PC-3 (cell line): ENCODE measurements around the gene CD80. TPM values are rescaled to one million over a fixed set of nuclear protein-coding genes. Genes with fewer than 3 reads are reported as not detected.

ENCODE experiments used
- ATAC-seq: fragments of 200-7000 bp; cut with Tn5 transposase; 2 replicates; pipeline ENCODE4 v1.9.1; 2020; ENCODE audit warnings: mild to moderate bottlenecking, moderate library complexity
- BruUV-seq: library from RNA; stranded (reverse); fragments of 400-500 nt; replicated peaks from 2 replicates; lab custom pipeline; 2021; lab: Mats Ljungman, UMichigan
- CTCF ChIA-PET: fragments of 300-600 bp; sonication (Branson Sonifier 250); formaldehyde crosslinking; loops from one replicate; lab custom pipeline; 2022; ENCODE audit warnings: antibody characterized with exemption; lab: Charles Lee
- POLR2A ChIA-PET: fragments of 300-600 bp; sonication (Branson Sonifier 250); formaldehyde crosslinking; loops from one replicate; lab custom pipeline; 2022; ENCODE audit warnings: antibody characterized with exemption; ENCODE audit not compliant: unreplicated experiment; lab: Charles Lee
- DNase-seq: peaks from one replicate; pipeline ENCODE4 v3.0.0-alpha.2; 2015
- H2AFZ ChIP-seq: fragments of 300-600 bp; sonication (generic); 2 replicates; pipeline ENCODE4 v1.6.0; 2016; ENCODE audit warnings: antibody characterized with exemption, low read length
- H3F3A ChIP-seq: fragments of 300-600 bp; sonication (generic); one replicate; pipeline ENCODE4 v1.6.0; 2017; ENCODE audit warnings: antibody characterized with exemption, low read length, control low read depth, mild to moderate bottlenecking; ENCODE audit not compliant: unreplicated experiment
- H3K27ac ChIP-seq: fragments of 300-600 bp; sonication (generic); 2 replicates; pipeline ENCODE4 v1.5.1; 2016; ENCODE audit warnings: mild to moderate bottlenecking, low read length
- H3K27me3 ChIP-seq: fragments of 300-600 bp; sonication (generic); 2 replicates; pipeline ENCODE4 v1.6.1; 2016; ENCODE audit warnings: low read length, mixed read lengths
- H3K36me3 ChIP-seq: fragments of 300-600 bp; sonication (generic); 2 replicates; pipeline ENCODE4 v1.6.1; 2016; ENCODE audit warnings: low read depth, mixed run types, low read length, mixed read lengths
- H3K4me1 ChIP-seq: fragments of 300-600 bp; sonication (generic); 2 replicates; pipeline ENCODE4 v1.5.1; 2016; ENCODE audit warnings: low read length; ENCODE audit not compliant: insufficient read depth
- H3K4me2 ChIP-seq: fragments of 300-600 bp; sonication (generic); 2 replicates; pipeline ENCODE4 v1.6.0; 2016; ENCODE audit warnings: low read length
- H3K4me3 ChIP-seq: fragments of 300-600 bp; sonication (generic); 2 replicates; pipeline ENCODE4 v1.5.1; 2016; ENCODE audit warnings: mild to moderate bottlenecking, low read length, mixed read lengths
- H3K79me2 ChIP-seq: fragments of 300-600 bp; sonication (generic); 2 replicates; pipeline ENCODE4 v1.6.1; 2017; ENCODE audit warnings: low read length, mixed read lengths
- H3K9ac ChIP-seq: fragments of 300-600 bp; sonication (generic); 2 replicates; pipeline ENCODE4 v1.6.0; 2016; ENCODE audit warnings: mild to moderate bottlenecking, low read length
- H3K9me2 ChIP-seq: fragments of 300-600 bp; sonication (generic); replicated peaks from 2 replicates; pipeline ENCODE4 v1.6.1; 2016; ENCODE audit warnings: mixed run types, low read length, mixed read lengths
- H3K9me3 ChIP-seq: fragments of 300-600 bp; sonication (generic); 2 replicates; pipeline ENCODE4 v1.6.1; 2016; ENCODE audit warnings: low read length, mixed read lengths
- H4K20me1 ChIP-seq: fragments of 300-600 bp; sonication (generic); 2 replicates; pipeline ENCODE4 v1.6.1; 2016; ENCODE audit warnings: low read length, mixed read lengths
- CTCF ChIP-seq: fragments of 300-600 bp; sonication (generic); conservative IDR thresholded peaks from 2 replicates; pipeline ENCODE4 v1.5.1; 2017; ENCODE audit warnings: antibody characterized with exemption, low read depth, mild to moderate bottlenecking, low read length
- EZH2 ChIP-seq: fragments of 300-600 bp; sonication (generic); IDR thresholded peaks from one replicate; pipeline ENCODE4 v1.6.1; 2017; ENCODE audit warnings: antibody characterized with exemption, mild to moderate bottlenecking, low read length; ENCODE audit not compliant: unreplicated experiment
- EZH2phosphoT487 ChIP-seq: fragments of 300-600 bp; sonication (generic); IDR thresholded peaks from 2 replicates; pipeline ENCODE4 v1.6.1; 2018; ENCODE audit warnings: mild to moderate bottlenecking, antibody characterized with exemption, low read length, borderline replicate concordance
- intact Hi-C: fragments of 100-400 bp; cut with micrococcal nuclease; formaldehyde crosslinking; loops from 2 replicates; pipeline ENCODE4 v1.9.0; 2023
- total RNA-seq: library from RNA; depleted of rRNA; stranded (reverse); fragments of >200 nt; gene quantifications from 2 replicates; pipeline ENCODE4 v1.2.3, GENCODE V29; 2014

Gene CD80
- total RNA-seq, 1 experiment from 2014 or later = not detected

- no peak overlapping the region for H3K4me2 ChIP-seq
- DNase-seq = peak; percentile 42
- intact Hi-C loops = no loop called here
- H3K27ac ChIP-seq = no peak overlapping the region
- H4K20me1 ChIP-seq = no peaks in the 10 kb centered on the region
- H3F3A ChIP-seq = no peaks in the 10 kb centered on the region
- peak; percentile 42; the same call in 1 of the 2 replicates for ATAC-seq
- no peaks in the 10 kb centered on the region for H3K27me3 ChIP-seq
- H3K9me3 ChIP-seq = no peaks in the 10 kb centered on the region
- H3K4me3 ChIP-seq = no peak overlapping the region
- no peaks in the 10 kb centered on the region for H3K79me2 ChIP-seq
- BruUV-seq = no TSS peak
- no peaks in the 10 kb centered on the region for H3K9me2 ChIP-seq
- H3K4me1 ChIP-seq = peaks cover 11% of the 10 kb centered on the region; the same call in 1 of the 2 replicates
- H3K36me3 ChIP-seq = no peaks in the 10 kb centered on the region
- no peak overlapping the region for H3K9ac ChIP-seq
- no peak overlapping the region for H2AFZ ChIP-seq
- TF ChIP-seq EZH2 (no peak), CTCF (peak; percentile 70), EZH2phosphoT487 (no peak)
- ChIA-PET CTCF (no interaction called here), POLR2A (no interaction called here)
Measured at GRCh38 chr3:119600732-119601131, 41.3 kb upstream of the CD80 start.

DNA sequence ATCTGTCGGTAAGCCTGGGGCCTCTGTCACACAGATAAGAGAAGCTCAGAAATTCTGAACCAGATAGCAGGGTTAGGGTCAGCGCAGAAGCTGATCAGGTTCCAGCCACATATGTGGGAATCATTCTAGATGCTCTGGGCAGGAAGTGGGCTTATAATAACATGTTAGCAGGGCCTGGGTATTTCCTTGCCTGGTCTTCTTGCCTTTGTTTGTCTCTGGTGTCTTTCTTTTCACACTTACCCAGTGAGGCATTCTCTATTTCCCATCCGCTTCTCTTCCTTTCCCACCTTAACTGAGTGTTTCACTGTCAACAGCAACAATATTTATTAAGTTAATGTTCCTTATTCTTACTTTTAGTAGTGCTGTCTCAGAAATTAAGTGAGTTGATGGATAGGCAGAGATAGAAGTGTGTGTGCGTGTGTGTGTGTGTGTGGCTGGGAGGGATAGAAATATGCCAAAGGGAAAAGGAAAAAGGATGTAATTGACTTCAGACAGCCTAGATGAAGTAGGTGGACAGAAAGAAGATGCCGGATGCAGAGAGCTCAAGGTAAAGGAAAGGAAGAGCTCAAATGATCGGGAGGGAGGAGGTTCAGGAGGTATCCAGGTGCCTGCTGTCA lies 40.3 kb upstream of the CD80 start:
- ATAC-seq (no peak), DNase-seq (no peak)
- intact Hi-C loops = no loop called here
- Histone ChIP-seq H3K36me3 (no peaks in the 10 kb centered on the region), H4K20me1 (no peaks in the 10 kb centered on the region), H3K4me2 (no peak overlapping the region), H3K27ac (no peak overlapping the region), H3K4me3 (no peak overlapping the region), H3K27me3 (no peaks in the 10 kb centered on the region), H3K9ac (no peak overlapping the region), H3K9me3 (no peaks in the 10 kb centered on the region), H3K79me2 (no peaks in the 10 kb centered on the region), H3K9me2 (no peaks in the 10 kb centered on the region), H3K4me1 (peaks cover 5% of the 10 kb centered on the region; the same call in 1 of the 2 replicates), H2AFZ (no peak overlapping the region), H3F3A (no peaks in the 10 kb centered on the region)
- POLR2A ChIA-PET = no interaction called here
- BruUV-seq = no TSS peak
- TF ChIP-seq EZH2phosphoT487 (no peak), EZH2 (no peak)
- CTCF ChIA-PET = no interaction called here

DNA sequence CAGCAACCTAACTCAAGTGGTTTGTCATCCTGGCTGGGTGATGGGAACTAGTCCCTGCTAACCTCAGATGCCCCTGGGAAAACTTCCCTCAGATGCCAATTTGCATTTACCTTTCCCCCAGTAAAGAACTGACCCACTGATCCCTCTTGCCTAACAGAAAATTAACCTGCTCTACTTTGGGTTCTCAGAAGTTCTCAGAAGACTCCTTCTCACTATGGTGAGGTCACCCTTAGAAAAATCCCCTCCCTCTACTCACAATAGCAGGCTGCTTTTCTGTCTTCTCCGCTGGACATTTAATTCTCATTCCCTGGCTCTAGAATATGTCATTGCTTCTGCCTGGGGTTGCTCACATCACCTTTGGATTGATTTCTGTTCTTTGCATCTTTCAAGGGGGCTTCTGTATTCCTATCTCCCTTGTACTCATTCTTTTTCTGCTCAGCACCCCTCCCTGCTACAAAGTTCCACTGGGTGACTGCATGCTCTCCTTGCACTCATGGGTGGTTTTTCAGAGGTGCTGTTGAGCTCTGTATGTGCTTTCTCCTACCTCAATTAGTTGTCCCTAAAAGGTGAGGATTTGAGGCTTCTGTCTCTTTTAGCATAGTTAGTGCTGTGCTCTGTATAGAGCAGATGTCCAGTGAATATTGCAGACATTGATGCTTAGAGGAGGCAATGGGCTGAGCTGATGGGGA lies 39.1 kb upstream of the CD80 start:
- Histone ChIP-seq H3K79me2 (no peaks in the 10 kb centered on the region), H3K9ac (no peak overlapping the region), H3K4me1 (peaks cover 5% of the 10 kb centered on the region; the same call in 1 of the 2 replicates), H3K36me3 (no peaks in the 10 kb centered on the region), H4K20me1 (no peaks in the 10 kb centered on the region), H3K9me3 (no peaks in the 10 kb centered on the region), H3K4me2 (no peak overlapping the region), H3K9me2 (no peaks in the 10 kb centered on the region), H3K4me3 (no peak overlapping the region), H3K27me3 (no peaks in the 10 kb centered on the region), H3F3A (no peaks in the 10 kb centered on the region), H3K27ac (no peak overlapping the region), H2AFZ (no peak overlapping the region)
- no peak for DNase-seq
- no peak for TF ChIP-seq EZH2phosphoT487
- TF ChIP-seq CTCF = no peak
- no peak for TF ChIP-seq EZH2
- no peak for ATAC-seq
- ChIA-PET POLR2A (no interaction called here), CTCF (no interaction called here)
- intact Hi-C loops = no loop called here
- no TSS peak for BruUV-seq
